ENCODE measurements around the gene CARNS1. TPM values are rescaled to one million over a fixed set of nuclear protein-coding genes. Genes with fewer than 3 reads are reported as not detected.
"Not testable (repeated sequence)": the region's sequence is repeated elsewhere in the genome, so short reads cannot be mapped to it uniquely, and the experiment has no call there.

Gene CARNS1
- total RNA-seq, 1 donor from 2014 or later, result 2.7 TPM

DNA sequence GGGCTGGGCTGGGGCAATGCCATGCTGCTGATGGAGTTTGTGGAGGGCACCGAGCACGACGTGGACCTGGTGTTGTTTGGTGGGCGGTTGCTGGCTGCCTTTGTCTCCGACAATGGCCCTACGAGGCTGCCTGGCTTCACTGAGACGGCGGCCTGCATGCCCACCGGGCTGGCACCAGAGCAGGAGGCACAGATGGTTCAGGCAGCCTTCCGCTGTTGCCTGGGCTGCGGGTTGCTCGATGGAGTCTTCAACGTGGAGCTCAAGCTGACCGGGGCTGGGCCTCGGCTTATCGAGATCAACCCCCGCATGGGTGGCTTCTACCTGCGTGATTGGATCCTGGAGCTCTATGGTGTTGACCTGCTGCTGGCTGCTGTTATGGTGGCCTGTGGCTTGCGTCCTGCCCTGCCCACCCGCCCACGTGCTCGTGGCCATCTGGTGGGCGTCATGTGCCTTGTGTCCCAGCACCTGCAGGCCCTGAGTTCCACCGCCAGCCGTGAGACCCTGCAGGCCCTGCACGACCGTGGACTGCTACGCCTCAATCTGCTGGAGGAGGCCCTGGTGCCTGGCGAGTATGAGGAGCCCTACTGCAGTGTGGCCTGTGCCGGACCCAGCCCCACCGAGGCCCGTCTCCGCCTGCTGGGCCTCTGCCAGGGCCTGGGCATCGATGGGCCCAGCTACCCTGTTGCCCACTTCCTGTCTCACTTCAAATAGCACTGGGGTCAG lies 8.6 kb downstream of the CARNS1 start:
- H3K9me3 ChIP-seq, result no peaks in the 10 kb centered on the region
- no peak overlapping the region for H3K27ac ChIP-seq
- H3K36me3 ChIP-seq, result no peaks in the 10 kb centered on the region
- H3K4me3 ChIP-seq, result no peak overlapping the region
- TF ChIP-seq, protein P1, sequence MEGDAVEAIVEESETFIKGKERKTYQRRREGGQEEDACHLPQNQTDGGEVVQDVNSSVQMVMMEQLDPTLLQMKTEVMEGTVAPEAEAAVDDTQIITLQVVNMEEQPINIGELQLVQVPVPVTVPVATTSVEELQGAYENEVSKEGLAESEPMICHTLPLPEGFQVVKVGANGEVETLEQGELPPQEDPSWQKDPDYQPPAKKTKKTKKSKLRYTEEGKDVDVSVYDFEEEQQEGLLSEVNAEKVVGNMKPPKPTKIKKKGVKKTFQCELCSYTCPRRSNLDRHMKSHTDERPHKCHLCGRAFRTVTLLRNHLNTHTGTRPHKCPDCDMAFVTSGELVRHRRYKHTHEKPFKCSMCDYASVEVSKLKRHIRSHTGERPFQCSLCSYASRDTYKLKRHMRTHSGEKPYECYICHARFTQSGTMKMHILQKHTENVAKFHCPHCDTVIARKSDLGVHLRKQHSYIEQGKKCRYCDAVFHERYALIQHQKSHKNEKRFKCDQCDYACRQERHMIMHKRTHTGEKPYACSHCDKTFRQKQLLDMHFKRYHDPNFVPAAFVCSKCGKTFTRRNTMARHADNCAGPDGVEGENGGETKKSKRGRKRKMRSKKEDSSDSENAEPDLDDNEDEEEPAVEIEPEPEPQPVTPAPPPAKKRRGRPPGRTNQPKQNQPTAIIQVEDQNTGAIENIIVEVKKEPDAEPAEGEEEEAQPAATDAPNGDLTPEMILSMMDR (IDR thresholded peaks at IDR 0.05), result no peak
- intact Hi-C loops (cut with DNase I), result no loop called here
- H3K27me3 ChIP-seq, result no peaks in the 10 kb centered on the region
- H3K4me1 ChIP-seq, result peaks cover 19% of the 10 kb centered on the region
- ATAC-seq (no peak), DNase-seq (no peak)

GRCh38 chr11:67427364-67427859 lies 11.9 kb downstream of the CARNS1 start:
- DNase-seq; intact Hi-C loops (cut with DNase I); H3K27me3 ChIP-seq; ATAC-seq; H3K9me3 ChIP-seq: not testable (repeated sequence)
- peak overlapping the region; percentile 88 for H3K4me3 ChIP-seq
- H3K36me3 ChIP-seq, result peaks cover 19% of the 10 kb centered on the region
- H3K4me1 ChIP-seq, result peaks cover 17% of the 10 kb centered on the region
- H3K27ac ChIP-seq, result peak overlapping the region; percentile 92

- TF ChIP-seq, protein P1 (IDR thresholded peaks at IDR 0.05), result no peak
- Histone ChIP-seq H3K27ac (peak within 1 kb of the TSS; percentile 92), H3K9me3 (no peaks in the 10 kb centered on the region), H3K4me3 (peak within 1 kb of the TSS; percentile 88), H3K36me3 (peaks cover 28% of the 10 kb centered on the region), H3K27me3 (no peaks in the 10 kb centered on the region), H3K4me1 (peaks cover 17% of the 10 kb centered on the region)
- DNase-seq (peak; percentile 99), ATAC-seq (peak; percentile 96)
- intact Hi-C loops (cut with DNase I), result no loop called here
These were observed 12.8 kb downstream of the CARNS1 start, which contains the start of gene RPS6KB2 for GRCh38 chr11:67428052-67429001. Gene RPS6KB2 (plus strand): TSS chr11:67428494. CDS start chr11:67428546, 52 bp downstream.

DNA sequence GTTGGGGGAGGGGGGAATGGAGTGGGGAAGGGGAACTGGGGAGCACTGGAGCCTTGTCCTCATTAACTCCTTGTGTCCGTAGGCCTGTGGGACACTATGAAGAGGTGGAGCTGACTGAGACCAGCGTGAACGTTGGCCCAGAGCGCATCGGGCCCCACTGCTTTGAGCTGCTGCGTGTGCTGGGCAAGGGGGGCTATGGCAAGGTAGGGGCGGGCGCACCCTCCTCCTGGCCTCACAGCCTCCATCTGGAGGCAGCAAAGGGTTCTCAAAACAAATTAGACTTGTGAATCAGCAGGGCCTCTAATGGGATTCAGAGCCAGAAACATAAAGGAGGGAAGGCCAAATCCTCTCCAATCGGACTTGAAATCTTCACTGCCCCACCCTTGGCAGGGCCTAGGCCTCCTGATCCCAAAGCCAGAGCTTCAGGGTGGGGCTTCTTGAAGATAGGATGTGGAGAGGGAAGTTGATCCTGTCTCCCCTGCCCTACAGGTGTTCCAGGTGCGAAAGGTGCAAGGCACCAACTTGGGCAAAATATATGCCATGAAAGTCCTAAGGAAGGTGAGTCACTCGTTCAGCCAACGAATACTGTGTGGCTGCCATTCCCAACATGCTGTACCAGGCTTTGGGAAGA lies 13.7 kb downstream of the CARNS1 start:
- intact Hi-C loops (cut with DNase I), result no loop called here
- H3K9me3 ChIP-seq, result no peaks in the 10 kb centered on the region
- peaks cover 36% of the 10 kb centered on the region for H3K36me3 ChIP-seq
- H3K27me3 ChIP-seq, result no peaks in the 10 kb centered on the region
- no peak for ATAC-seq
- TF ChIP-seq, protein P1 (IDR thresholded peaks at IDR 0.05), result no peak
- peaks cover 17% of the 10 kb centered on the region for H3K4me1 ChIP-seq
- peak overlapping the region; percentile 88 for H3K4me3 ChIP-seq
- peak overlapping the region; percentile 92 for H3K27ac ChIP-seq
- no peak for DNase-seq

DNA sequence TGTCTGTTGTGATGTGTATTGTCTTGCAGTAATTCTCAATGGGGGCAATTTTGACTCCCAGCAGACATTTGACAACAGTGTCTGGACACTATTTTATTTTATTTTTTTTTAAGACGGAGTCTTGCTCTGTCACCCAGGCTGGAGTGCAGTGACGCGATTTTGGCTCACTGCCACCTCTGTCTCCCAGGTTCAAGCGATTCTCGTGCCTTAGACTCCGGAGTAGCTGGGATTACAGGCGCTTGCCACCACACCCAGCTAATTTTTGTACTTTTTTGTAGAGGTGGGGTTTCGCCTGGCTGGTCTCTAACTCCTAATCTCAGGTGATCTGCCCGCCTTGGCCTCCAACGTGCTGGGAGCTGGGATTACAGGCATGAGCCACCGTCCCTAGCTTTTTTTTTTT lies 14.2 kb downstream of the CARNS1 start:
- H3K27ac ChIP-seq, result no peak overlapping the region
- peaks cover 17% of the 10 kb centered on the region for H3K4me1 ChIP-seq
- H3K9me3 ChIP-seq, result no peaks in the 10 kb centered on the region
- TF ChIP-seq, protein P1 (IDR thresholded peaks at IDR 0.05), result no peak
- no peak for DNase-seq
- peaks cover 42% of the 10 kb centered on the region for H3K36me3 ChIP-seq
- H3K4me3 ChIP-seq, result no peak overlapping the region
- no peak for ATAC-seq
- no peaks in the 10 kb centered on the region for H3K27me3 ChIP-seq
- intact Hi-C loops (cut with DNase I), result no loop called here
